GM21529 (cell line): ENCODE results near the gene PFKFB2.

Source experiments
- ATAC-seq: cut with Tn5 transposase; IDR thresholded peaks from one replicate; pipeline ENCODE4 v1.9.1; 2021; ENCODE audit not compliant: unreplicated experiment

The PFKFB2 gene

GRCh38 chr1:207052911-207053769, at the start of gene PFKFB2:
Gene PFKFB2, plus strand, starts transcription at chr1:207053275. Its CDS starts 1,443 bp downstream, at chr1:207054718.
- peak; percentile 73 for ATAC-seq

- no peak for ATAC-seq
These were observed 47.9 kb upstream of the PFKFB2 start for GRCh38 chr1:207004931-207005830.

GRCh38 chr1:207006083-207006482, 47.0 kb upstream of the PFKFB2 start:
- ATAC-seq = no peak

- ATAC-seq = no peak
These were observed 46.2 kb upstream of the PFKFB2 start for GRCh38 chr1:207006914-207007313.

- ATAC-seq = no peak
These were observed 45.6 kb upstream of the PFKFB2 start for GRCh38 chr1:207007352-207008033.

GRCh38 chr1:207009182-207009850, 43.8 kb upstream of the PFKFB2 start:
- ATAC-seq = no peak

GRCh38 chr1:207009945-207010344, 43.1 kb upstream of the PFKFB2 start:
- ATAC-seq = no peak

- ATAC-seq = no peak
These were observed 42.3 kb upstream of the PFKFB2 start for GRCh38 chr1:207010726-207011125.

- ATAC-seq = no peak
These were observed 39.6 kb upstream of the PFKFB2 start for GRCh38 chr1:207013321-207014085.

- ATAC-seq = no peak
These were observed 38.3 kb upstream of the PFKFB2 start for GRCh38 chr1:207014728-207015127.

- ATAC-seq = no peak
These were observed 37.3 kb upstream of the PFKFB2 start for GRCh38 chr1:207015791-207016190.

- ATAC-seq = no peak
These were observed 35.2 kb upstream of the PFKFB2 start for GRCh38 chr1:207017615-207018559.

GRCh38 chr1:207018707-207019106, 34.4 kb upstream of the PFKFB2 start:
- no peak for ATAC-seq

GRCh38 chr1:207019161-207019560, 33.9 kb upstream of the PFKFB2 start:
- no peak for ATAC-seq

- ATAC-seq = no peak
These were observed 33.4 kb upstream of the PFKFB2 start for GRCh38 chr1:207019661-207020060.

- ATAC-seq = no peak
These were observed 32.9 kb upstream of the PFKFB2 start for GRCh38 chr1:207020065-207020708.

GRCh38 chr1:207020709-207021107, 32.4 kb upstream of the PFKFB2 start:
- no peak for ATAC-seq

- no peak for ATAC-seq
These were observed 31.8 kb upstream of the PFKFB2 start for GRCh38 chr1:207021139-207021861.
